BJ (cell line): ENCODE results near the gene RITA1. TPM values are rescaled to one million over a fixed set of nuclear protein-coding genes. Genes with fewer than 3 reads are reported as not detected.
A peak's percentile ranks its signal among the peaks of the same experiment; 100 is the strongest.

Source experiments
- CTCF ChIA-PET: fragments of 350-600 bp; formaldehyde crosslinking; extraction: SDS; loops from one replicate; lab custom pipeline; 2021; ENCODE audit warnings: antibody characterized with exemption, inconsistent platforms; lab: Yijun Ruan, JAX
- POLR2A ChIA-PET: fragments of 300-600 bp; sonication (Branson Sonifier 250); formaldehyde crosslinking; extraction: SDS; loops from one replicate; lab custom pipeline; 2021; ENCODE audit warnings: antibody characterized with exemption; lab: Charles Lee
- DNase-seq: peaks from one replicate; pipeline ENCODE4 v3.0.0-alpha.2; 2011; ENCODE audit warnings: low read depth
- H3K27me3 ChIP-seq: 2 replicates; pipeline ENCODE4 v1.6.0; 2011; ENCODE audit warnings: low read length; ENCODE audit not compliant: control insufficient read depth, insufficient read depth
- H3K36me3 ChIP-seq: 2 replicates; pipeline ENCODE4 v1.5.1; 2011; ENCODE audit warnings: low read length; ENCODE audit not compliant: control insufficient read depth, insufficient read depth
- H3K4me3 ChIP-seq: 2 replicates; pipeline ENCODE4 v1.5.1; 2011; ENCODE audit warnings: low read depth, mild to moderate bottlenecking, control low read depth, low read length
- polyA plus RNA-seq: library from polyadenylated mRNA; depleted of rRNA; stranded (reverse); fragments of >200 nt; gene quantifications from 2 replicates; pipeline ENCODE4 v1.2.3, GENCODE V29; 2011
- TF ChIP-seq, protein P1 (sequence below): IDR thresholded peaks from 2 replicates; pipeline ENCODE4 v1.5.1; 2011; ENCODE audit warnings: low read depth, mild to moderate bottlenecking, control low read depth, inconsistent platforms, low read length, moderate library complexity; ENCODE audit not compliant: insufficient read depth

The RITA1 gene
- polyA plus RNA-seq, 1 experiment = 19.4 TPM

DNA sequence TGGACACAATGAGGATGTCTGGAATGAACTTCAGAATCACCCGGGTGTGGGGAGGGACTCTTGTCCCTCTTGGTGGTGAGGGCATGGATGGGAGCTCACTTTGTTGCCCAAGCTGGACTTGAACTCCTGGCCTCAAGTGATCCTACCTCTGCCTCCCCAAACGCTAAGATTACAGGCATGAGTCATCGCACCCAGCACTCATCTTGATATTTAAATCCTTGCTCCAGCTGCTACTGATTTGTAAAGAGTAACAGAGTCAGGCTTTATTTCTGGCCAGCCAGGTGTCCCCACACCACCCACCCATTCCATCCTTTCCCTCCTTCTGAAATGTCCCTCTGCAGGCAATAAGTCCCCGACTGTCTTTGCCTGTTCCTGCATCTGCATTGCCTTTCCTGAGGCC is 5.2 kb upstream of the RITA1 start:
- H3K27me3 ChIP-seq = no peaks in the 10 kb centered on the region
- H3K36me3 ChIP-seq = peaks cover 23% of the 10 kb centered on the region
- ChIA-PET POLR2A (no interaction called here), CTCF (interaction anchor here (7.5 kb wide), 1 partner anchor 130 kb away, joined by 65 read pairs; no protein-coding TSS in a partner anchor)
- TF ChIP-seq, protein P1, sequence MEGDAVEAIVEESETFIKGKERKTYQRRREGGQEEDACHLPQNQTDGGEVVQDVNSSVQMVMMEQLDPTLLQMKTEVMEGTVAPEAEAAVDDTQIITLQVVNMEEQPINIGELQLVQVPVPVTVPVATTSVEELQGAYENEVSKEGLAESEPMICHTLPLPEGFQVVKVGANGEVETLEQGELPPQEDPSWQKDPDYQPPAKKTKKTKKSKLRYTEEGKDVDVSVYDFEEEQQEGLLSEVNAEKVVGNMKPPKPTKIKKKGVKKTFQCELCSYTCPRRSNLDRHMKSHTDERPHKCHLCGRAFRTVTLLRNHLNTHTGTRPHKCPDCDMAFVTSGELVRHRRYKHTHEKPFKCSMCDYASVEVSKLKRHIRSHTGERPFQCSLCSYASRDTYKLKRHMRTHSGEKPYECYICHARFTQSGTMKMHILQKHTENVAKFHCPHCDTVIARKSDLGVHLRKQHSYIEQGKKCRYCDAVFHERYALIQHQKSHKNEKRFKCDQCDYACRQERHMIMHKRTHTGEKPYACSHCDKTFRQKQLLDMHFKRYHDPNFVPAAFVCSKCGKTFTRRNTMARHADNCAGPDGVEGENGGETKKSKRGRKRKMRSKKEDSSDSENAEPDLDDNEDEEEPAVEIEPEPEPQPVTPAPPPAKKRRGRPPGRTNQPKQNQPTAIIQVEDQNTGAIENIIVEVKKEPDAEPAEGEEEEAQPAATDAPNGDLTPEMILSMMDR = no peak
- H3K4me3 ChIP-seq = no peak overlapping the region
- no peak for DNase-seq

DNA sequence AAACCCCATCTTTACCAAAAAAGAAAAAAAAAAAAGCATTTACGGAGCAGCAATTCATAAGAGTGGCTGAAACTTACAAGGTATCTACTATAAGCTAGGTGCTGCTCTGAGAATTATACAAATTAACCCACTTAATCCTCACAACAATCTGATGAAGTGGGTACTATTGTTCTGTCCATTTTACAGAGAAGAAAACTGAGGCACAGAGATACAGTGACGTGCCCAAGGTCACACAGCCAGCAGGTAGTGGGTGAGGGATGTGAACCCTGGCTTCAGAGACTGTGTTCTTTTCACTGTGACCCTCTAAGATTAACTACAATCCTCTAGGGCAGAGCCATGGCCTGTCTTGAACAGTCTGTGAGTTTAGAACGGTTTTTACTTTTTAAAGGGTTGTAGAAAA is 3.5 kb upstream of the RITA1 start:
- H3K4me3 ChIP-seq = no peak overlapping the region
- no peak for DNase-seq
- peaks cover 19% of the 10 kb centered on the region for H3K36me3 ChIP-seq
- CTCF ChIA-PET = interaction anchor here (0.6 to 1.6 kb wide), 2 partner anchors 8 to 16 kb away, joined by 4 to 6 read pairs; no protein-coding TSS in a partner anchor
- POLR2A ChIA-PET = no interaction called here
- TF ChIP-seq, protein P1 = no peak
- H3K27me3 ChIP-seq = no peaks in the 10 kb centered on the region

DNA sequence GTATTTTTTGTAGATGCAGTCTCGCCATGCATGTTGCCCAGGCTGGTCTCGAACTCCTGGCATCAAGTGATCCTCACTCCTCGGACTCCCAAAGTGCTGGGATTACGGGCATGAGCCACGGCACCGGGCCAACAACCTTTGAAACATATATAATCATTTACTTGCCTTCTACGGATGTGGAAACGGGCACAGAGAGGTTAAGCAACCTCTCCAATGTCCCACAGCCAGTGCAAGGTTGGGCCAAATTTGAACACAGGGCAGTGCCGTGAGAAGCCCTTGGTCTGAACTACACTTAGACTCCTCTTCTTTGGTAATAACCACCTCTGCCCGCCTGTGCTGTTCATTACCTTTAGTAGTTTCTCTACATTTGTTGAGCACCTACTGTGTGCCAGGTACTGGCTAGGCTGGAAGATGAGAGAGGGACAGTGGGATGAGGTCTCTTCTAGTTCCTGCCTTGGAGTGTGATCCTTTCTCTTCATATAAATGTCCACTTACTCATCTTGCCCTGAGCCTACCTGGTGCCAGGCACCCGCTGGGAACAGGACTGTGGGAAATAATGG is 2.4 kb upstream of the RITA1 start:
- Histone ChIP-seq H3K27me3 (no peaks in the 10 kb centered on the region), H3K4me3 (no peak overlapping the region), H3K36me3 (peaks cover 17% of the 10 kb centered on the region)
- CTCF ChIA-PET = interaction anchor here (0.6 to 1.7 kb wide), 3 partner anchors 9 to 132 kb away, joined by 3 to 10 read pairs (median 6); no protein-coding TSS in a partner anchor
- TF ChIP-seq, protein P1 = no peak
- DNase-seq = no peak
- POLR2A ChIA-PET = no interaction called here

DNA sequence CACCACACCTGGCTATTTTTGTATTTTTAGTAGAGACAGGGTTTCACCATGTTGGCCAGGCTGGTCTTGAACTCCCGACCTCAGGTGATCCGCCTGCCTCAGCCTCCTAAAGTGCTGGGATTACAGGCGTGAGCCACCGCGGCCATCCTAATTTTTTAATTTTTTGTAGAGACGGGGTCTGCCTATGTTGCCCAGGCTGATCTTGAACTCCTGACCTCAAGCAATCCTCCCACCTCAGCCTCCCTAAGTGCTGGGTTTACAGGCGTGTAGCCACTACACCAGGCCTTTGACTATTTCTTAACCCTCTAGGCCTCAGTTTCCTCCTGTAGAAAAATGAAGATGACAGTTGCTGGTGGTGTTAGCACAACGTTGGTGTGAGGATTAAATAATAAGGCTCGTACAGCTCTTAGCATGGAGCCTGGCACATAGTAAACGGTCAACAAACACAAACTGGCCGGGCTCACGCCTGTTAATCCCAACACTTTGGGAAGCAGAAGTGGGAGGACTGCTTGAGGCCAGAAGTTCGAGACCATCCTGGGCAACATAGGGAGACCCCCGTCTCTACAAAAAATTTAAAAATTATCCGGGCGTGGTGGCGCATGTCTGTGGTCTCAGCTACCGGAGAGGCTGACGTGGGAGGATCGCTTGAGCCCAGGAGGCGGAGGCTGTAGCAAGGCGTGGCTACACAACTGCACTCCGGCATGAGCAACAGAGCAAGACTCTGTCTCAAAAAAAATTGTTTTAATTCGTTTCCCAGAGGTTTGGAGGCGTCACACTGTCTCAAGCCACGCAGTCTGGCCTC is 1.2 kb upstream of the RITA1 start:
- no peaks in the 10 kb centered on the region for H3K27me3 ChIP-seq
- H3K36me3 ChIP-seq = peaks cover 9% of the 10 kb centered on the region
- DNase-seq = no peak
- ChIA-PET CTCF (interaction anchor here (0.6 to 1.7 kb wide), 4 partner anchors 10 to 748 kb away, joined by 3 to 10 read pairs (median 4); no protein-coding TSS in a partner anchor), POLR2A (no interaction called here)
- H3K4me3 ChIP-seq = peak overlapping the region; percentile 95
- TF ChIP-seq, protein P1 = no peak

DNA sequence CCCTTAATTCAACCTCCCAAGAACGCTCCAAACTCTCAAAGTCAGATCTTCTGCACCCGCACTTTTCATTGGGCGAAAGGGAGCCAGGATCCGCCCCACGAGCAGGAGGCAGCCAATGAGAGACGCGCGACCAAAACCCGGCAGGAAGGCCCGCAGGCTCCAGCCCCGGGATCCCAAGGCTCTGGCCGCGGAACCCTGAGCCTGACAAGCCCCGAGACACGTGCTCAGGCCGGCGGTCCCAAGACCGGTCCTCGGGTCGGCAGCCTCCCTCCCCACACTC is 681 bp upstream of the RITA1 start:
- Histone ChIP-seq H3K27me3 (no peaks in the 10 kb centered on the region), H3K4me3 (peak overlapping the region; percentile 95), H3K36me3 (peaks cover 5% of the 10 kb centered on the region)
- ChIA-PET POLR2A (no interaction called here), CTCF (interaction anchor here (1.0 to 1.7 kb wide), 3 partner anchors 11 to 240 kb away, joined by 3 to 10 read pairs (median 4); no protein-coding TSS in a partner anchor)
- TF ChIP-seq, protein P1 = no peak
- DNase-seq = no peak
